ENCODE data around the gene PMEPA1. TPM values are rescaled to one million over a fixed set of nuclear protein-coding genes. Genes with fewer than 3 reads are reported as not detected.

PMEPA1 gene
- total and polyA plus RNA-seq, 2 donors (not counting 1 experiment from before 2014, with no cell fraction given), result 9.9 to 37.4 TPM

DNA sequence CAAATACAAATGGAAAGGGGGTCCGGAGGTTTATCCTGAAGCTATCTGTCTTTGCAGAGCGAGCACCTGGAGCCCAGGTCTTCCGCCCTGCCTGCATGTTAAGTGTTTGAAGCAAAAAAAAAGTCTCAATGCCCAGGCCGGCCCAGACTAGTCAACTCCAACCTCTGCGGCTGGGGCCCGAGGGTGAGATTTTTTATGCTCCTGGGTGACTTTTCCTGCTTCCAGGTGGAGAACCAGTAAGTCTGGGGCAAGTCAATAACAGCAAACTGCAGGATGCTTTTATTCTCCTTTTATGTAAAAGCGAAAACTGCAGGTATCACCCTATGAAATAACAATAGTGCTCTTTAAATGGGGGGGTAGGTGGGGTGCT lies 87.6 kb downstream of the PMEPA1 start:
- TF ChIP-seq, protein P1, sequence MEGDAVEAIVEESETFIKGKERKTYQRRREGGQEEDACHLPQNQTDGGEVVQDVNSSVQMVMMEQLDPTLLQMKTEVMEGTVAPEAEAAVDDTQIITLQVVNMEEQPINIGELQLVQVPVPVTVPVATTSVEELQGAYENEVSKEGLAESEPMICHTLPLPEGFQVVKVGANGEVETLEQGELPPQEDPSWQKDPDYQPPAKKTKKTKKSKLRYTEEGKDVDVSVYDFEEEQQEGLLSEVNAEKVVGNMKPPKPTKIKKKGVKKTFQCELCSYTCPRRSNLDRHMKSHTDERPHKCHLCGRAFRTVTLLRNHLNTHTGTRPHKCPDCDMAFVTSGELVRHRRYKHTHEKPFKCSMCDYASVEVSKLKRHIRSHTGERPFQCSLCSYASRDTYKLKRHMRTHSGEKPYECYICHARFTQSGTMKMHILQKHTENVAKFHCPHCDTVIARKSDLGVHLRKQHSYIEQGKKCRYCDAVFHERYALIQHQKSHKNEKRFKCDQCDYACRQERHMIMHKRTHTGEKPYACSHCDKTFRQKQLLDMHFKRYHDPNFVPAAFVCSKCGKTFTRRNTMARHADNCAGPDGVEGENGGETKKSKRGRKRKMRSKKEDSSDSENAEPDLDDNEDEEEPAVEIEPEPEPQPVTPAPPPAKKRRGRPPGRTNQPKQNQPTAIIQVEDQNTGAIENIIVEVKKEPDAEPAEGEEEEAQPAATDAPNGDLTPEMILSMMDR (IDR thresholded peaks at IDR 0.05), result no peak
- TF ChIP-seq EZH2 (IDR thresholded peaks at IDR 0.05; ENCODE audit: borderline replicate concordance, insufficient read depth, low read depth, low read length, poor library complexity, severe bottlenecking), result no peak
- Mint-ChIP-seq H3K4me3 (peak overlapping the region; percentile 13), H3K9me3 (ENCODE audit: insufficient read depth) (peaks cover 6% of the 10 kb centered on the region), H3K27me3 (no peaks in the 10 kb centered on the region), H3K4me1 (peaks cover 65% of the 10 kb centered on the region), H3K27ac (peak overlapping the region; percentile 80)
- Histone ChIP-seq H3K27me3 (replicated peaks in 1 of 4; ENCODE audit: control extremely low read depth in 1 of 4, control insufficient read depth in 3 of 4, insufficient read depth in 4 of 4, low read length in 3 of 4) (no peaks in the 10 kb centered on the region), H4K20me1 (ENCODE audit: control insufficient read depth, insufficient read depth, low read length, poor library complexity, severe bottlenecking) (peaks cover 3% of the 10 kb centered on the region), H3K27ac (ENCODE audit: low read length in 2 of 2) (no peak overlapping the region), H2AFZ (ENCODE audit: insufficient read depth, low read depth, low read length, poor library complexity, severe bottlenecking) (no peak overlapping the region), H3K4me1 (ENCODE audit: control insufficient read depth in 2 of 2, insufficient read depth in 2 of 2, low read length in 2 of 2) (peaks cover 54 to 59% of the 10 kb centered on the region in 2 donors), H3K9ac (ENCODE audit: low read length) (no peak overlapping the region), H3K9me3 (ENCODE audit: control extremely low read depth in 1 of 3, control insufficient read depth in 2 of 3, insufficient read depth in 1 of 3, low read length in 2 of 3) (peaks cover 0 to 12% (median 10%) of the 10 kb centered on the region in 3 donors), H3K79me2 (ENCODE audit: control insufficient read depth, insufficient read depth, low read length) (peaks cover 38% of the 10 kb centered on the region), H3K36me3 (replicated peaks in 1 of 2; ENCODE audit: control extremely low read depth in 1 of 2, control insufficient read depth in 1 of 2, extremely low read depth in 1 of 2, insufficient read depth in 2 of 2, low read length in 1 of 2) (peaks cover 0 to 6% of the 10 kb centered on the region in 2 experiments), H3K4me3 (ENCODE audit: control extremely low read depth in 1 of 5, extremely low read depth in 1 of 5, insufficient read depth in 1 of 5, low read depth in 2 of 5, low read length in 4 of 5) (no peak overlapping the region), H3K4me2 (replicated peaks; ENCODE audit: low read depth, low read length, poor library complexity, severe bottlenecking) (peak overlapping the region; percentile 96)
- 88% methylated on average over 6 of the region's 7 CpGs for WGBS (ENCODE audit: insufficient coverage)
- DNase-seq (no peak), ATAC-seq (ENCODE audit: low read depth) (no peak)
- CTCF ChIA-PET, result interaction anchor here (0.7 to 11.0 kb wide), 15 partner anchors 8 to 558 kb away, joined by 3 to 131 read pairs (median 7); partner anchors contain the start of gene PMEPA1
- intact Hi-C loops (cut with micrococcal nuclease), result loop anchor here (10.0 kb wide), 1 partner anchor 127 kb away; no protein-coding TSS in a partner anchor
- POLR2A ChIA-PET, result no interaction called here

DNA sequence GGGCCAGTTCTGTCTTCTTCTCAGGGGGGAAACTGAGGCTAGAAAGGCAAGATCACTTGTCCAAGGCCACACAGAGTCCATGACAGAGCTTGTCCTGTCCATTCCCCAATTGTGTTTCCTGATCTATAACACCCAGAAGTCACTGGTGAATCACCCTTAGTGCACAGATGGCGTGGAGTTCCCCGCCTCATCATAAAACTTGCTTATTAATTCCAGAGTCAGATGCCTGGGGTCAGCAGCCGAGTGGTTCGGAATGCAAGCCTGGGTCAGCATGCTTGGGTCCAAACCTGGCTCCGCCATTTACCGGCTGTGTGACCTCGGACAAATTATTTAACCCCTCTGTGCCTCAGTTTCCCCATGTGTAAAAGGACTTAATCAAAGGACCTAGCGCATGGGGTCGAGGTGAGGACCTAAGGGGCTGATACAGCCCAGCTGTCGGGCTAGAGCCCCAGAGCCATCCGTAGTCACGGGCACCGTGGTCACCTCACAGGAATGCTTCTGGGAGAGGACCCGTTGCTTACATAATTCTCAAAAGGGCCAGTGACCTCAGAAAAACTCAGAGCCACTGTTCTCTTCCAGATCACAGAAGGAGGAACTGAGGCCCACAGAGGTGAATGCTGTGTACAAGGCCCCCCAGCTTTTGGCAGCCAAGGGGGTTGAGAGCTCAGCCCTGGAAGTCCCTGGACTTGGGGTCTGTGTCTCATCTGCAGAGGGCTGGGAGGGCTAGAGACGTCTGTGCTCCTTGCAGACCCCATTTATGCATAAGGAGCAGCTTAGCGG lies 88.2 kb downstream of the PMEPA1 start:
- ATAC-seq (ENCODE audit: low read depth) (no peak), DNase-seq (no peak)
- Histone ChIP-seq H3K4me2 (replicated peaks; ENCODE audit: low read depth, low read length, poor library complexity, severe bottlenecking) (peak overlapping the region; percentile 96), H4K20me1 (ENCODE audit: control insufficient read depth, insufficient read depth, low read length, poor library complexity, severe bottlenecking) (peaks cover 8% of the 10 kb centered on the region), H3K27me3 (replicated peaks in 1 of 4; ENCODE audit: control extremely low read depth in 1 of 4, control insufficient read depth in 3 of 4, insufficient read depth in 4 of 4, low read length in 3 of 4) (no peaks in the 10 kb centered on the region), H3K9me3 (ENCODE audit: control extremely low read depth in 1 of 3, control insufficient read depth in 2 of 3, insufficient read depth in 1 of 3, low read length in 2 of 3) (peaks cover 0 to 12% (median 10%) of the 10 kb centered on the region in 3 donors), H3K4me3 (ENCODE audit: control extremely low read depth in 1 of 5, extremely low read depth in 1 of 5, insufficient read depth in 1 of 5, low read depth in 2 of 5, low read length in 4 of 5) (no peak overlapping the region), H3K79me2 (ENCODE audit: control insufficient read depth, insufficient read depth, low read length) (peaks cover 38% of the 10 kb centered on the region), H3K9ac (ENCODE audit: low read length) (peak overlapping the region; percentile 76), H3K4me1 (ENCODE audit: control insufficient read depth in 2 of 2, insufficient read depth in 2 of 2, low read length in 2 of 2) (peaks cover 53 to 59% of the 10 kb centered on the region in 2 donors), H3K27ac (ENCODE audit: low read length in 2 of 2) (peak overlapping the region; percentile 92 to 96), H3K36me3 (replicated peaks in 1 of 2; ENCODE audit: control extremely low read depth in 1 of 2, control insufficient read depth in 1 of 2, extremely low read depth in 1 of 2, insufficient read depth in 2 of 2, low read length in 1 of 2) (peaks cover 0 to 9% of the 10 kb centered on the region in 2 experiments), H2AFZ (ENCODE audit: insufficient read depth, low read depth, low read length, poor library complexity, severe bottlenecking) (peak overlapping the region; percentile 35)
- intact Hi-C loops (cut with micrococcal nuclease), result loop anchor here (2.0 to 10.0 kb wide), 2 partner anchors 127 to 233 kb away; no protein-coding TSS in a partner anchor
- TF ChIP-seq, protein P1 (IDR thresholded peaks at IDR 0.05), result no peak
- no peak for TF ChIP-seq EZH2 (IDR thresholded peaks at IDR 0.05; ENCODE audit: borderline replicate concordance, insufficient read depth, low read depth, low read length, poor library complexity, severe bottlenecking)
- peak overlapping the region; percentile 93 for H3K4me3 Mint-ChIP-seq
- 93% methylated on average over 16 of the region's 16 CpGs for WGBS (ENCODE audit: insufficient coverage)
- peaks cover 67% of the 10 kb centered on the region for H3K4me1 Mint-ChIP-seq
- peak overlapping the region; percentile 100 for H3K27ac Mint-ChIP-seq
- CTCF ChIA-PET, result interaction anchor here (1.2 to 11.0 kb wide), 11 partner anchors 9 to 559 kb away, joined by 5 to 131 read pairs (median 10); partner anchors contain the start of gene PMEPA1
- POLR2A ChIA-PET, result interaction anchor here (3.2 to 4.3 kb wide), 2 partner anchors 60 to 223 kb away, joined by 19 to 30 read pairs; no protein-coding TSS in a partner anchor
- H3K9me3 Mint-ChIP-seq (ENCODE audit: insufficient read depth), result peaks cover 6% of the 10 kb centered on the region
- H3K27me3 Mint-ChIP-seq, result no peaks in the 10 kb centered on the region
